ENCODE data around the gene TP53I13.

The TP53I13 gene

GRCh38 chr17:29591737-29592608 lies 23.5 kb downstream of the TP53I13 start (continued):
- TF ChIP-seq ZNF776 (tag by site-specific recombination; IDR thresholded peaks at IDR 0.05; ENCODE audit: borderline replicate concordance) (no peak), ZNF654 (tag by site-specific recombination; IDR thresholded peaks at IDR 0.05; ENCODE audit: low read depth) (peak; percentile 85), ZNF580 (tag by site-specific recombination; IDR thresholded peaks at IDR 0.05) (no peak), PRDM10 (tag by site-specific recombination; IDR thresholded peaks at IDR 0.05) (peak; percentile 94), ZNF626 (tag by site-specific recombination; IDR thresholded peaks at IDR 0.05) (no peak), ZNF707 (tag by site-specific recombination; IDR thresholded peaks at IDR 0.05) (no peak), ZNF202 (tag by site-specific recombination; IDR thresholded peaks at IDR 0.05; ENCODE audit: borderline replicate concordance) (no peak), ZNF518A (tag by site-specific recombination; conservative IDR thresholded peaks at IDR 0.05; ENCODE audit: low read depth) (0 out of 2 replicates have a peak, but pooled peaks have one; percentile 17), ZNF514 (tag by site-specific recombination; IDR thresholded peaks at IDR 0.05) (no peak), INSM2 (tag by site-specific recombination; IDR thresholded peaks at IDR 0.05) (peak; percentile 65; the same call in 1 of the 2 replicates), ZNF239 (tag by site-specific recombination; IDR thresholded peaks at IDR 0.05) (no peak), KLF9 (tag by site-specific recombination; IDR thresholded peaks at IDR 0.05; ENCODE audit: low read depth) (peak; percentile 65; the same call in 1 of the 2 replicates), ZNF426 (tag by site-specific recombination; IDR thresholded peaks at IDR 0.05) (no peak), ZNF10 (tag by site-specific recombination; IDR thresholded peaks at IDR 0.05) (0 out of 2 replicates have a peak, but pooled peaks have one; percentile 7), ZNF184 (tag by site-specific recombination; IDR thresholded peaks at IDR 0.05) (0 out of 2 replicates have a peak, but pooled peaks have one; percentile 3), ZFP37 (tag by site-specific recombination; IDR thresholded peaks at IDR 0.05) (peak; percentile 61; the same call in 1 of the 2 replicates), ZIC2 (tag by site-specific recombination; IDR thresholded peaks at IDR 0.05) (peak; percentile 86), ZNF324 (tag by site-specific recombination; IDR thresholded peaks at IDR 0.05) (no peak), KLF10 (tag by site-specific recombination; IDR thresholded peaks at IDR 0.05) (peak; percentile 85), ZNF148 (tag by site-specific recombination; IDR thresholded peaks at IDR 0.05; ENCODE audit: borderline replicate concordance) (no peak), FEZF1 (tag by site-specific recombination; IDR thresholded peaks at IDR 0.05) (peak; percentile 77), ZNF521 (tag by site-specific recombination; IDR thresholded peaks at IDR 0.05) (no peak)

Data from HEK293 (cell line).